Smooth muscle cell (in vitro differentiated cells): Measurements from ENCODE around the gene STK32C. TPM values are rescaled to one million over a fixed set of nuclear protein-coding genes. Genes with fewer than 3 reads are reported as not detected.

Experiments used
- DNase-seq: peaks from one replicate; lab custom pipeline; 2025; ENCODE audit not compliant: unreplicated experiment; lab: John Stamatoyannopoulos, UW
- H2AFZ ChIP-seq: fragments of 200-600 bp; sonication (generic); 2 replicates; pipeline ENCODE4 v1.6.0; 2016; ENCODE audit warnings: antibody characterized with exemption, low read depth, mild to moderate bottlenecking
- H3F3A ChIP-seq: fragments of 200-600 bp; sonication (generic); 2 replicates; pipeline ENCODE4 v1.6.0; 2017; ENCODE audit warnings: antibody characterized with exemption, low read depth
- H3K27ac ChIP-seq: fragments of 200-600 bp; sonication (generic); 2 replicates; pipeline ENCODE4 v1.5.1; 2016; ENCODE audit warnings: low read depth, mild to moderate bottlenecking
- H3K27me3 ChIP-seq: fragments of 200-600 bp; sonication (generic); 2 replicates; pipeline ENCODE4 v1.6.1; 2016; ENCODE audit warnings: low read depth, mild to moderate bottlenecking
- H3K36me3 ChIP-seq: fragments of 200-600 bp; sonication (generic); 2 replicates; pipeline ENCODE4 v1.5.1; 2016; ENCODE audit warnings: low read depth
- H3K4me1 ChIP-seq: fragments of 200-600 bp; sonication (generic); 2 replicates; pipeline ENCODE4 v1.5.1; 2016; ENCODE audit warnings: low read depth
- H3K4me2 ChIP-seq: fragments of 200-600 bp; sonication (generic); 2 replicates; pipeline ENCODE4 v1.6.0; 2016; ENCODE audit warnings: mild to moderate bottlenecking
- H3K4me3 ChIP-seq: fragments of 200-600 bp; sonication (generic); 2 replicates; pipeline ENCODE4 v1.5.1; 2016; ENCODE audit warnings: mild to moderate bottlenecking
- H3K79me2 ChIP-seq: fragments of 200-600 bp; sonication (generic); 2 replicates; pipeline ENCODE4 v1.6.0; 2016; ENCODE audit warnings: low read depth, mild to moderate bottlenecking
- H3K9ac ChIP-seq: fragments of 200-600 bp; sonication (generic); 2 replicates; pipeline ENCODE4 v1.6.0; 2016; ENCODE audit warnings: low read depth
- H3K9me3 ChIP-seq: fragments of 200-600 bp; sonication (generic); replicated peaks from 2 replicates; pipeline ENCODE4 v1.5.1; 2016; ENCODE audit warnings: low read depth
- H4K20me1 ChIP-seq: fragments of 200-600 bp; sonication (generic); 2 replicates; pipeline ENCODE4 v1.6.0; 2016; ENCODE audit warnings: low read depth
- CTCF ChIP-seq: fragments of 200-600 bp; sonication (generic); IDR thresholded peaks from 2 replicates; pipeline ENCODE4 v1.5.1; 2017; ENCODE audit warnings: borderline replicate concordance, mild to moderate bottlenecking, antibody characterized with exemption; ENCODE audit not compliant: insufficient read depth, poor library complexity, severe bottlenecking
- WGBS: methylation state at CpG from one replicate; pipeline ENCODE4 v1.1.7; 2016; ENCODE audit warnings: low lambda C conversion rate; 5-methylcytosine and 5-hydroxymethylcytosine counted together
- polyA plus RNA-seq: library from polyadenylated mRNA; unstranded; fragments of >200 nt; fragmentation: Nextera tagmentation; extraction: Ambion mirVana; gene quantifications from 2 replicates; pipeline ENCODE4 v1.2.1, GENCODE V29; 2016
- total RNA-seq: library from RNA; depleted of rRNA; stranded (reverse); fragments of >200 nt; gene quantifications from 2 replicates; pipeline ENCODE4 v1.2.3, GENCODE V29; 2014

The STK32C gene
- total and polyA plus RNA-seq, 2 experiments from 2014 or later, result 2.3 to 13.2 TPM

DNA sequence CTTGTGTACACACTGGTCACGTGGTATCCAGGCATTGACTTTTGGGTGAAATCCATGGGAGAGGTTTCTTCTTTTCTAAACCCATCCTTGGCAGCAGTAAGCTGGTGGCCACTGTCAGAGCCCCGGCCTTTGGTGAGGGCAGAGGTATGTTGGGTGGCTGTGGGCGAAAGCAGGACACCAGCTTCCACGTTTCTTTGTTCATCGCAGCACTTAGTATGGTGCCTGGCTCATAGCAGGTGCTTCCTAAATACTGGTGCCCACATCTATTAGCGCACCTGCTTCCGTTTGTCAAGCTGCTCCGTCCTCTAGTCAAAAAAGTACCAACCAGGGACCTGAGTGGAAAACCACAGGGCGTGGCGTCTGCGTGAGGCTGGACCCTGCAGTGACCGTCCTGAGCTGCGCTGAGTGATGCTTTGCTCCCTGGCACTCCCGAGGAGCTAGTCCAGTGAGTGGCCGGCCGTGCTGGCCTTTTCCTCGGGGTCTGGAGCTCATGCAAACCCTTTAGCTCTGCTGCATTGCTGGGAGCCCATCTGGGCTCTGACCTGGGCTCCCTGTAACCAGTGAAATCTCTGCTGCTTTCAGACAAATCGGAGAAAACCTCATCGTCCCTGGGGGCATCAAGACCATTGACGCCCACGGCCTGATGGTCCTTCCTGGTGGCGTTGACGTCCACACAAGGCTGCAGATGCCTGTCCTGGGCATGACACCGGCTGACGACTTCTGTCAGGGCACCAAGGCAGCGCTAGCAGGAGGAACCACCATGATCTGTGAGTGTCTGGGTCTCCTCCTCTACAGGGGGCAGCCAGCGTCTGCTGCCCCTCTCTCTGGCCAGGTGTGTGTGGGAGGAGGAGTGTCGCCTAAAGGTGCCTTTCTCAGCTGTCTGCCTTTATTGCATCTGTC, 115.4 kb downstream of the STK32C start:
- peaks cover 59% of the 10 kb centered on the region for H4K20me1 ChIP-seq
- H3K4me2 ChIP-seq, result no peak overlapping the region
- H3K79me2 ChIP-seq, result no peaks in the 10 kb centered on the region
- no peak overlapping the region for H3K9ac ChIP-seq
- H3K4me1 ChIP-seq, result peaks cover 7% of the 10 kb centered on the region
- no peak overlapping the region for H3K4me3 ChIP-seq
- 94% methylated on average over 28 of the region's 28 CpGs for WGBS
- H2AFZ ChIP-seq, result no peak overlapping the region
- TF ChIP-seq CTCF, result no peak
- no peaks in the 10 kb centered on the region for H3F3A ChIP-seq
- H3K27ac ChIP-seq, result no peak overlapping the region
- DNase-seq, result no peak
- H3K9me3 ChIP-seq, result no peaks in the 10 kb centered on the region
- no peaks in the 10 kb centered on the region for H3K36me3 ChIP-seq
- peaks cover 20% of the 10 kb centered on the region for H3K27me3 ChIP-seq

DNA sequence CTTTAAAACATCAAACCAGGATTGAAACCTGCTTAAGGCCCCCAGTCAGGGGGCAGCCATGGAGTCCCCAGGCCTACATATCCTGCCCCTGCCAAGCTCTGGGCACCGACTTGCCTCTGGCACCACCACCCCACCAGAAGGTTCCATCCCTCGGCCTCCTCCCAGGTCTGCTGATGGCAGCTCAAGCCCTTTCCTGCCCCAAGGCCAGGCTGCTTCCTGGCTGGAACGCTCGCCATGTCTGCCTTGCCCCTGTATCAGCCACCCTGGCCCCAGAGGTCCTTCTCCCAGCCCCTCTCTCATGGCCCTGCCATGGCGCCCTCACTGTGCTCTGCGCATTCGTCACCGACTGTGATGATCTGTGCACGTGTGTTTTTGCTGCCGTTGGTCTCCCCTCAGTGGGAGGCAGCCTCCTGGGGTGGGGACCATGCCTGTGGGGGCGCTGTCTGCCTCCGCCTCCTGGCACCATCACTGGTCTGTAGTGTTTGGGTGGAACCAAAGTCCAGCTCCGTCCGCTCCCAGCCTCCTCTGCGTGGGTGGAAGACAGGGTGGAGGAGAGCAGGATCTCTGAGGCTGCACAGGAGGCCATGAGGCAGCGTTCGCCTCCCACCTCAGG, 117.8 kb downstream of the STK32C start:
- peaks cover 41% of the 10 kb centered on the region for H3K27me3 ChIP-seq
- H3K36me3 ChIP-seq, result no peaks in the 10 kb centered on the region
- peaks cover 14% of the 10 kb centered on the region for H3K4me1 ChIP-seq
- no peak overlapping the region for H3K4me2 ChIP-seq
- no peak for TF ChIP-seq CTCF
- H4K20me1 ChIP-seq, result peaks cover 67% of the 10 kb centered on the region
- DNase-seq, result no peak
- H3K79me2 ChIP-seq, result no peaks in the 10 kb centered on the region
- no peak overlapping the region for H2AFZ ChIP-seq
- H3F3A ChIP-seq, result no peaks in the 10 kb centered on the region
- H3K4me3 ChIP-seq, result no peak overlapping the region
- H3K9me3 ChIP-seq, result no peaks in the 10 kb centered on the region
- WGBS, result 96% methylated on average over 17 of the region's 17 CpGs
- no peak overlapping the region for H3K9ac ChIP-seq
- H3K27ac ChIP-seq, result no peak overlapping the region

GRCh38 chr10:132189016-132189415, 118.7 kb downstream of the STK32C start:
- Histone ChIP-seq H3K4me1 (peaks cover 14% of the 10 kb centered on the region), H3K27ac (no peak overlapping the region), H3K9ac (no peak overlapping the region), H3K9me3 (no peaks in the 10 kb centered on the region), H2AFZ (no peak overlapping the region), H4K20me1 (peaks cover 64% of the 10 kb centered on the region), H3K4me2 (no peak overlapping the region), H3F3A (no peaks in the 10 kb centered on the region), H3K27me3 (peaks cover 50% of the 10 kb centered on the region), H3K79me2 (no peaks in the 10 kb centered on the region), H3K4me3 (no peak overlapping the region), H3K36me3 (no peaks in the 10 kb centered on the region)
- no peak for DNase-seq
- no peak for TF ChIP-seq CTCF
- 92% methylated on average over 16 of the region's 16 CpGs for WGBS
